GM19023 (cell line): ENCODE measurements around the gene KRT2.

Experiments
- ATAC-seq: cut with Tn5 transposase; IDR thresholded peaks from one replicate; pipeline ENCODE4 v1.9.1; 2021; ENCODE audit warnings: mild to moderate bottlenecking, moderate library complexity; ENCODE audit not compliant: unreplicated experiment

The KRT2 gene

DNA sequence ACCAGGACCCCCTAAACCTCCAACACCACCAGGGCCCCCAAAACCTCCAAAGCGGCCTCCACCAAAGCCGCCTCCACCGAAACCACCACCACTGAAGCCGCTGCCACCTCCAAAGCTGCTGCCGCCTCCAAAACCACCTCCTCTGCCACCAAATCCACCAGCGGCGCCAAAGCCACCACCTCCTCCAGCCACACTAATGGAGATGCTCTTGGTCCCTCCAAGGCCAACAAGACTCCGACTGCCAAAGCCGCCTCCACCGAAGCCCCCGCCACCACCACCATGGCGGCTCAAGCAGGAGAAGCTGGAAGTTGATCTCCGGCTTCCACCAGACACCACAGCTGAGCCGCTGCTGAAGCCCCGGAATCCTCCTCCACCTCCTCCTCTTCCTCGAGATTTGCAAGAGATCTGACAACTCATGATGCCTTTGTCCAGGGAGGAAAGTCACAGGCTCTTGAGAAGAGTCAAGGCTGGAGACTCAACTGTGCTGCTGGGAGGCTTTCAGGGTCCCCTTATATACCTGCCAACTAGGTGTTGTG lies at the start of gene KRT2:
KRT2 (minus strand) TSS at position 486 of the 536 bp plus-strand sequence; CDS start at position 417, 69 bp downstream.
- ATAC-seq: no peak

DNA sequence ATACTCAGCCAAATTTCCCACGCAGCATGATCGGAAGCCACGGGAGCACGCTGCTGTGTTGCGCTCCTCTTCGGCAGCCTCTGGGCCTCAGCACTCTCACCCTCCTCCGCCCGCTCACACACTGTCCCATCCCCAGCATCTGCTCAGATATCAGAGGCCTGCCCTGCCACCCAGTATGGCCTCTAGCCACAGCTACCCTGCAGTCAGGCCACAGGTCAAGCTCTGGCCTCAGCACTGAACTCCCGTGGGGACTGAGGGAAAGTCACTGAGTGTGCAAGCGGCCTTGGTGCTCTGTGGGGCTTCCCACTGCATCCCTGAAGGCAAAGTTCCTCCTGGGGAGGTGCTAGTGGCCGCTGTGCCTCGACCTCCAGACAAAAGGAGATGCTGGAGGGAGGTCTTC lies 49.3 kb upstream of the KRT2 start:
- ATAC-seq: no peak

- no peak for ATAC-seq
These were observed 47.9 kb upstream of the KRT2 start for GRCh38 chr12:52699960-52700359.

- no peak for ATAC-seq
These were observed 47.4 kb upstream of the KRT2 start for GRCh38 chr12:52699373-52699772.

DNA sequence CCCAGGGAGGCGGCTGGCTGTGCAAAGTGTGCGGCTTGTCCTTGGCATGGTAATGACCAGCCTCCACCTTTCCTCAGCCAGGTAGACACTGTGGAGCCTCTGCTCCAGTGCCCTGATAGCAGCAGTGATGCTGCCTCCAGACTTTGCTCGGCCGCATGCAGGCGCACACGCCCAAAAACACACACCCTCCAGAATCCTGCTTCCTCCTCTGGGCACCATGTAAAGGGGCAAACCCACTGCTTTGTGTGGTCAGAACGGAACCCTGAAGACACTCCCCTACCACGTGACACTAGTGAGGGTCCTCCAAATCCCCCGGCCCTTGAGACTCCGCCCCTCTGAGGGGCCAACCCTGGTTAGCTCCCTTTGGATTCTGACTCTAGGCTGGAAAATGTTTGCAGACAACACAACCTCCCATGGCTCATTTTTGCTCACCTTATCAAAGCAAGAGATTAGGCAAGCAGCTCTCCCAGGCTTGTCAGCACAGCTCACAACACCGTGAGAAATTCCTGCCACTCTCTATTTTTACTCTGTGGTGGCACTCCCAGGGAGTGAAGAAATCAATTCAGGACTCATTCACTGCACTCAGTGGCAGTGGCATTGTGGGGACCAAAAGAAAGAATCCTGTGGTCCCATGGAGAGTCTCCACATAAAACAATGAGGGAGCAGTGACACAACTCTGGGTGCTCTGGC lies 46.8 kb upstream of the KRT2 start:
- ATAC-seq: no peak

GRCh38 chr12:52697058-52697582 lies 45.1 kb upstream of the KRT2 start:
- no peak for ATAC-seq

- no peak for ATAC-seq
These were observed 44.6 kb upstream of the KRT2 start for GRCh38 chr12:52696588-52696987.

DNA sequence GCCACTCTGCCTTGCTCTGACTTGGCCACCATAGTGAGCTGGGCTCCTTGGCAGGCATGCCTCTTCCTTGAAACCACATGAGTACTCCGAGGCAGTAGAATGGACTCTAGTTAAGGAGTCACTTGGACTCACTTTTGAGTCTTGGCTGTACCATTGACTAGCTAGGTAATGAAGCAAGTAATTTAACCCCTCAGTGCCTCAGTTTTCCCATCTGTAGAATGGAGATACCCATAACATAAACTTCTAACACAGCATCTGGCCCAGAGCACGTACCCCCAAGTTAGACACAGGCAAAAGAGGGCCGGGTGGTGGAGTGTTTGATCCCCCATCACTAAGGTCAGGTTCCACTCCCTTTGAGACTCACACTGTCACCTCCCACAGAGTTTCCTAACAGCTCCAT lies 43.0 kb upstream of the KRT2 start:
- ATAC-seq: no peak

DNA sequence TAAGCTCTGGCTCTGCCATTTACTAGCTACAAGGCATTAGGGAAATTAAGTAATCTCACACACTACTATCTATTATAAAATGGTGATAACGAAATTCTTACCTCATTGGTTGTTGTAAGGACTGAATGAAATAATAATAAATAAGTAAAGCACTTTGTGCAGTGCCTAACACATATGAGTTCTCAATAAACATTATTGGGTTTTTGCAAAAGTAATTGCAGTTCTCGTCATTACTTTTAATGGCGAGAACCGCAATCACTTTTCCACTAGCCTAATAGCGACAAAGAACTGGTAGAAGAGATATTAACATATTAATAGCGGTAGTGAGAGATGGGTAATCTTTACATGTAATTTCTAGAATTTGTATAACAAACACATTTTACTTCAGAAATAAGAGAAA lies 42.1 kb upstream of the KRT2 start:
- ATAC-seq: no peak

- no peak for ATAC-seq
These were observed 41.2 kb upstream of the KRT2 start for GRCh38 chr12:52693261-52693660.

- no peak for ATAC-seq
These were observed 40.2 kb upstream of the KRT2 start for GRCh38 chr12:52692254-52692653.

- ATAC-seq: no peak
These were observed 39.8 kb upstream of the KRT2 start for GRCh38 chr12:52691841-52692150.

- ATAC-seq: no peak
These were observed 39.2 kb upstream of the KRT2 start for GRCh38 chr12:52691076-52691840.

GRCh38 chr12:52690351-52691075 lies 38.5 kb upstream of the KRT2 start:
- no peak for ATAC-seq

GRCh38 chr12:52689936-52690335 lies 37.9 kb upstream of the KRT2 start:
- no peak for ATAC-seq

- no peak for ATAC-seq
These were observed 37.2 kb upstream of the KRT2 start for GRCh38 chr12:52689239-52689638.

- ATAC-seq: no peak
These were observed 36.5 kb upstream of the KRT2 start for GRCh38 chr12:52688481-52688880.

GRCh38 chr12:52687497-52688385 lies 35.7 kb upstream of the KRT2 start:
- ATAC-seq: no peak

- no peak for ATAC-seq
These were observed 34.9 kb upstream of the KRT2 start for GRCh38 chr12:52686756-52687487.

DNA sequence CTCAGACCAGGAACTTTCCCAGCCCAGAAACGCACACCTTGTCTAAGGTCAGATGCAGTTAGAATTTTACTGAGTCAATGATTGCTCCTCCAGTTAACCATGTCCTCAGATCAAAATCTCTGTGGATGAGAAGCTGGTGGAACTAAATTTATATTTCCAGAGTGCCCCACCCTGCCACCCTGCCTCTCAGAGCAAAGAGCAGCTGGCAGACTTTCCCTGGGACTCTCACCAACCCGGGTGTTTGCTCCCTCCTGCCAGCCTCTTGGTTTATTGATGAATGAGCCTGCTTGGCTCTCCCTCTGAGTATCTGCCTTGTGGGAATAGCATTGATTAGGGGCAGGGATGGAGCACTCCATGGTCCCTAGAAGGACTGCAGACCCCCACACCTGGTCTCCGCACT lies 34.1 kb upstream of the KRT2 start:
- ATAC-seq: no peak
